ENCODE measurements around the gene GPRC5B.

Gene GPRC5B

DNA sequence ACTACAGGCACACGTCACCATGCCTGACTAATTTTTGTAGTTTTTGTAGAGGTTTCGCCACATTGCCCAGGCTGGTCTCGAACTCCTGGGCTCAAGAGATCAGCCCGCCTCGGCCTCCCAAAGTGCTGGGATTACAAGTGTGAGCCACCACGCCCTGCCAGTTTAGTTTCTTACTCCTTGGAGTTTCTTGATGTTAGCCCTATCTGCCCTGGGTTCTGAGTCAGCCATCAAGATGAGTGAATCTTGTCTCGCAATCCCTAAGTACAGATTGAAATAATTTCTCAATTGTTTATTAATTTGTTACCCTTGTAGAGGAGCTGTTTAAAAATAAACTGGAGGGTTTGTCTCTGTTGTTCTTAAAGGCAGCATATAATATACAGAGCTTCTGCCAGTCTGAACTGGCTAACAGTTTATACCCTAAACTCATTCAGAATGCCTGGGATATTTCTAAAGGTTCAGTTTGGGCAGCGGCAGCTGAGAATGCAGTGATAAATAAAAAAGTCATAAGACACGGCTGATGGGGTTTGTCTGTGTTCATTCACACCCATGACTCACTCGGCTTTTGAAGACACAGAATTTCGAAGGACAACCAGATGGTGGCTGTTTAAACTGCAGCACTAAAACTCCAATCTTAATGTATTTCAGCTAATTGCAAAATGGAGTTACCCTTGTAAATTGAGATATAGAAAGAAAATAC is 39.6 kb downstream of the GPRC5B start:
- no peak for DNase-seq (ENCODE audit: low read depth in 2 of 2)

- no peak for DNase-seq (ENCODE audit: low read depth in 2 of 2)
Observed at GRCh38 chr16:19843371-19843770, 41.3 kb downstream of the GPRC5B start.

DNA sequence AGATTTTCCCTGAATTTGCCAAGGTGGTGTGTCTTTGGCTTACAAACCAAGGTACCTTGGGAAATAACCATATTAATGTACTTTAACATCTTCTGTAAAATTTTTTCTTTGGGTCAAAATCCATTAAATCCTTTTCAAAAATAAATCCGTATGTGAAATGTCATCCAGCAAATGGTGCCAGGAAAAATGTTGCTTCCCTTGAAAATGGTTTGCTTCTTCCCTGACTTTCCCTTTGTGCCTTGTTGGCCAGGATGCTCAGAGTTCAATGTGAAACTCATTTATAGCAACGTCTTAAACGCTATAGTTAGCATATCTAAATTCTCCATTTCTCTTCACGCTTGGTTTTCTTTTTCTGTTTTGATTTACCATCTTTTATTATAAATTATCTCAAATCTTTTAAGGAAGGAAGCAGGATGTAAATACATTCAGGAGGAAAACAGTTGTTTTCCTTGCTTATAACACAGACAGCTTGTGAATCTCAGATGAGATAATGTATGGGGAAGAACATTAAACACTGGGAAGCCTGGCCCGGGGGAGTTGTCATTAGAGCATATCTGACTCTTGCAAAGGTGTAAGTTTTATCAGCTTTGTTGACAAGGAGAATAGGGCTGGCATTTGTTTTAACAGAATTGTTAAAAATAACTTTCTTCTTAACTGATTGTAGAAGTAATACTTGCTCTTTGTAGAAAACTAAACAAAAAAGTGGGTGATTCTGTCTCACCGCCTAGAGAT is 42.1 kb downstream of the GPRC5B start:
- no peak for DNase-seq (ENCODE audit: low read depth in 2 of 2)

- no peak for DNase-seq (ENCODE audit: low read depth in 2 of 2)
Observed at GRCh38 chr16:19841184-19841583, 43.5 kb downstream of the GPRC5B start.

GRCh38 chr16:19840524-19841110 is 44.0 kb downstream of the GPRC5B start:
- DNase-seq (ENCODE audit: low read depth in 2 of 2), result no peak

GRCh38 chr16:19837984-19838707 is 46.5 kb downstream of the GPRC5B start:
- DNase-seq (ENCODE audit: low read depth in 2 of 2), result no peak

GRCh38 chr16:19837331-19837980 is 47.2 kb downstream of the GPRC5B start:
- no peak for DNase-seq (ENCODE audit: low read depth in 2 of 2)

- DNase-seq (ENCODE audit: low read depth in 2 of 2), result no peak
Observed at GRCh38 chr16:19835968-19836421, 48.7 kb downstream of the GPRC5B start.

- DNase-seq (ENCODE audit: low read depth in 2 of 2), result no peak
Observed at GRCh38 chr16:19835196-19835595, 49.5 kb downstream of the GPRC5B start.

DNA sequence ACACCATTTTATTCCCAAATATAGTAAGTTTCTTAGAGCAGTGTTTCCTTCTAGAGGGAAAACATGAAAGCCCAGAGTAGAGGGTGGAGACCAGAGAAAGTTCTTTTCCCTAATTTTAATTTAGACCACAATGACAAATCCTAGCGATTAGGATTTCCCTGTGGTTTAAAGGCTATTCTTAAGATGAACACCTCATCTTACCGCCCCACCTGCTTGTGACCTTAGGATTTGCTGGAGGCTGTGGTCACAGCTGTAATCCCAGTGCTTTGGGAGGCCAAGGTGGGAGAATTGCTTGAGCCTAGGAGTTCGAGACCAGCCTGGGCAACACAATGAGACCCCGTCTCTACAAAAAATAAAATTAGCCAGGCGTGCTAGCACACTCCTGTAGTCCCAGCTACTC is 51.1 kb downstream of the GPRC5B start:
- DNase-seq (ENCODE audit: low read depth in 2 of 2), result no peak

- no peak for DNase-seq (ENCODE audit: low read depth in 2 of 2)
Observed at GRCh38 chr16:19833176-19833575, 51.5 kb downstream of the GPRC5B start.

- no peak for DNase-seq (ENCODE audit: low read depth in 2 of 2)
Observed at GRCh38 chr16:19831678-19832077, 53.0 kb downstream of the GPRC5B start.

- DNase-seq (ENCODE audit: low read depth in 2 of 2), result no peak
Observed at GRCh38 chr16:19830902-19831560, 53.6 kb downstream of the GPRC5B start.

- no peak for DNase-seq (ENCODE audit: low read depth in 2 of 2)
Observed at GRCh38 chr16:19829844-19830692, 54.6 kb downstream of the GPRC5B start.

DNA sequence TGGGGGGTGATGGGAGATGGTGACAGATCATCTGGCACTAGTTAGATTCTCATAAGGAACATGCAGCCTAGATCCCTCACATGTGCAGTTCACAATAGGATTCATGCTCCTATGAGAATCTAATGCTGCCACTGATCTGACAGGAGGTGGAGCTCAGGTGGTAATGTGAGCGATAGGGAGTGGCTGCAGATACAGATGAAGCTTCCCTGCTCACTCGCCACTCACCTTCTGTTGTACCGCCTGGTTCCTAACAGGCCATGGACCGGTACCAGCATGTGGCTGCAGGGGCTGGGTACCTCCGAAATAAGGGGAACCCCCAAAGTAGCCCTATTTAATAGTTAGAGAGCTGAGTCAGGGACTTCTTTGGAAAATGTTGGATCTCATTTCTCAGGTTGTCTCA is 60.4 kb downstream of the GPRC5B start:
- no peak for DNase-seq (ENCODE audit: low read depth in 2 of 2)

GRCh38 chr16:19823322-19823721 is 61.3 kb downstream of the GPRC5B start:
- DNase-seq (ENCODE audit: low read depth in 2 of 2), result no peak

DNA sequence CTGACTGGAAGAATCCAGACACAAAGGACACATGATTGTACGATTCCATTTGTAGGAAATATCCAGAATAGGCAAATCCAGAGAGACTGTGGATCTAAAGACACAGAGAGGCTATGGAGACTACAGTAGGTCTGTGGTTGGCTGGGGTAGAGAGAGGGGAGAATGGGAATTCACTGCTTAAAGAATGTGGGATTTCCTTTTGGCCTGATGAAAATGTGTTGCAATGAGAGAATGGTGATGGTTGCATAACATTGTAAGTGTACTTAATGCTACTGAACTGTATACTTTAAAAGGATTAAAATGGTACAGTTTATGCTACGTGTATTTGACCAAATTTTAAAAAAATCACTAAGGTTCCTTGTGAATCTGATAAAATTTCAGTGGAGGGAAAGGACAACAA is 62.1 kb downstream of the GPRC5B start:
- DNase-seq (ENCODE audit: low read depth in 2 of 2), result no peak

- DNase-seq (ENCODE audit: low read depth in 2 of 2), result no peak
Observed at GRCh38 chr16:19817875-19818274, 66.8 kb downstream of the GPRC5B start.

DNA sequence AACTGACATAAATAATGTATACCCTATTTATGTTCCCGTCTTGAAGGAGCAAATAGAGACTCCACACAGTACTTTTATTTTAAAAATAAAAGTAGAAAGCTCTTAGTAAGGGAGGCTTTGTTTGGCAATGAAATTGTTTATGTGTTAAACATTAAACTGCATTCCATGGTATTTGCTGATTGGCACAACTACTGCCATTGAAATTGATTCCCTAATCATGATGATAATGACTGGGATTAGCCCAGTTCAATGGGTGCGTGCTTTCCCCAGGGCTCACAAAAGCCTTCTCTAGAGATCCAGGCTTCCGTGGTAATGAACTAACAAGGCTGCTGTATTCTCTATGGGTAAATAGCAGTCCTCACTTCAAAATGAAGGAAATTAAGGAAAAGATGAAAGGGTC is 67.5 kb downstream of the GPRC5B start:
- DNase-seq (ENCODE audit: low read depth in 2 of 2), result no peak

- DNase-seq (ENCODE audit: low read depth in 2 of 2), result no peak
Observed at GRCh38 chr16:19815418-19815817, 69.2 kb downstream of the GPRC5B start.

Data from stimulated activated CD4-positive, alpha-beta T cell treated with anti-CD3 and anti-CD28 coated beads, Interleukin-15, amount 100 ng/mL, for 48 hours (primary cell).